Naive thymus-derived CD8-positive, alpha-beta T cell (primary cell): ENCODE data around the gene BHLHE40. TPM values are rescaled to one million over a fixed set of nuclear protein-coding genes. Genes with fewer than 3 reads are reported as not detected.
"Not testable (repeated sequence)": the region's sequence is repeated elsewhere in the genome, so short reads cannot be mapped to it uniquely, and the experiment has no call there.

Experiments used
- ATAC-seq, 2 donors: fragments of 150-1000 bp; cut with Tn5 transposase in 1 of 2; sonication (Bioruptor Pico), chemical (Tn5 transposase) in 1 of 2; 1 replicate in 1 of 2; 2 replicates in 1 of 2; pipeline ENCODE4 v1.10.0; 2021; ENCODE audit warnings: mild to moderate bottlenecking in 2 of 2, moderate library complexity in 2 of 2
- POLR2A ChIA-PET: fragments of 350-600 bp; sonication (Branson Sonifier 250); formaldehyde crosslinking; loops from one replicate; lab custom pipeline; 2021; ENCODE audit warnings: antibody characterized with exemption; lab: Charles Lee
- DNase-seq, 10 donors: peaks; one replicate each; pipeline versions ENCODE4 v3.0.0 to v3.0.0-alpha.2; 2020 to 2022
- H3K27ac Mint-ChIP-seq, 10 donors: one replicate each; pipeline ENCODE4 v1.8.0; 2020 to 2022; ENCODE audit warnings: mild to moderate bottlenecking in 10 of 10, mixed read lengths in 10 of 10, moderate library complexity in 4 of 10, inconsistent platforms in 1 of 10
- H3K27me3 Mint-ChIP-seq, 5 donors: one replicate each; pipeline ENCODE4 v1.8.0; 2021 to 2022; ENCODE audit warnings: mixed read lengths in 5 of 5
- H3K36me3 Mint-ChIP-seq, 3 donors: one replicate each; pipeline ENCODE4 v1.8.0; 2020 to 2022; ENCODE audit warnings: mixed read lengths in 3 of 3, mild to moderate bottlenecking in 2 of 3, inconsistent platforms in 1 of 3
- H3K4me1 Mint-ChIP-seq, 4 donors: one replicate each; pipeline ENCODE4 v1.8.0; 2021 to 2022; ENCODE audit warnings: mixed read lengths in 4 of 4
- H3K4me3 Mint-ChIP-seq, 10 donors: one replicate each; pipeline ENCODE4 v1.8.0; 2020 to 2022; ENCODE audit warnings: mild to moderate bottlenecking in 10 of 10, mixed read lengths in 10 of 10, moderate library complexity in 6 of 10, inconsistent platforms in 1 of 10
- H3K9me3 Mint-ChIP-seq, 9 donors: one replicate each; pipeline ENCODE4 v1.8.0; 2020 to 2022; ENCODE audit warnings: mixed read lengths in 9 of 9, mild to moderate bottlenecking in 3 of 9, inconsistent platforms in 1 of 9, moderate library complexity in 1 of 9
- polyA plus RNA-seq, 3 donors: library from polyadenylated mRNA; unstranded; fragments of 300-500 nt; fragmentation: Illumina TruSeq; gene quantifications; one replicate each; pipeline ENCODE4 v1.2.3, GENCODE V29; 2021
- total RNA-seq, 8 experiments: library from RNA in 2 of 8; stranded (reverse) in 2 of 8; gene quantifications; one replicate each; pipeline ENCODE4 v1.2.3 and lab custom pipeline; 2021 to 2026

BHLHE40 gene
- total and polyA plus RNA-seq, 5 experiments from 2014 or later: 1.1 to 10.0 (median 4.5) TPM

DNA sequence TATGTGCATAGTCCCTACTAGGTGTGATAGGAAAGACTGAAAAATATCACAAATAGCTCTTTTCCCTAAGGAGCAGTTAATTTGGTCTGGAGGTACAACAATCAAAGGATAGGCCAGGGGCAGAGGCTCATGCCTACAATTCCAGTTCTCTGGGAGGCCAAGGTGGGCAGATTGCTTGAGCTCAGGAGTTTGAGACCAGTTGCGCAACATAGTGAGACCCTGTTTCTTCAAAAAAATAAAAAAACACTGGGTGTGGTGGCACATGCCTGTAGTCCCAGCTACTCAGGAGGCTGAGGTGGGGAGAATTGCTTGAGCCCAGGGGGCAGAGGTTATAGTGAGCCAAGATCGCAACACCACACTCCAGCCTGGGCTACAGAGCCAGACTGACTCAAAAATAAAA, 30.2 kb upstream of the BHLHE40 start:
- Mint-ChIP-seq H3K4me1 (peaks cover 0 to 2% (median 0%) of the 10 kb centered on the region in 4 donors), H3K36me3 (no peaks in the 10 kb centered on the region), H3K9me3 (no peaks in the 10 kb centered on the region), H3K27me3 (no peaks in the 10 kb centered on the region), H3K27ac (no peak overlapping the region), H3K4me3 (no peak overlapping the region)
- POLR2A ChIA-PET: no interaction called here
- DNase-seq (no peak), ATAC-seq (no peak)

DNA sequence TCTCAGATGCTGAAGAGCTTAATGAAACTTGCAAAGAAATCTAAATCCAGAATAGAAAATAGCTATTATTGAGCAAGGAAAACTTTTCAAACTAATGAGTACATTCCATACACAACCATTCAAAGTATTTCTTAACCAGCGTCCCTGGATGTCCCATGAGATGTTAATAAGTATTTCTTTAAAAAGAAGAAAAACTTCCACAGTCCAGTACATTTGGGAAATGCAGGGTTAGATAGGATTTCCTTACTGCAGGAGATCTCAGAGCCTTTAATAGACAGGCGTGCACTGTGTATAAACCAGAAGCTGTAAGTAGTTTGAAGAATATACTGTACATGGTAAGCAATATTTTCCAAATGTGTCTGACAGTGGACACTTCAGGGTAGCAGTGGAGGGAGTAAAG, 29.6 kb upstream of the BHLHE40 start:
- Mint-ChIP-seq H3K27ac (no peak overlapping the region), H3K4me1 (peaks cover 0 to 2% (median 0%) of the 10 kb centered on the region in 4 donors), H3K27me3 (no peaks in the 10 kb centered on the region), H3K36me3 (no peaks in the 10 kb centered on the region), H3K9me3 (no peaks in the 10 kb centered on the region), H3K4me3 (no peak overlapping the region)
- DNase-seq (no peak), ATAC-seq (no peak)
- POLR2A ChIA-PET: no interaction called here

- H3K27me3 Mint-ChIP-seq: no peaks in the 10 kb centered on the region
- H3K9me3 Mint-ChIP-seq: no peaks in the 10 kb centered on the region
- POLR2A ChIA-PET: no interaction called here
- no peak for DNase-seq
- H3K4me3 Mint-ChIP-seq: no peak overlapping the region
- no peak overlapping the region for H3K27ac Mint-ChIP-seq
- no peaks in the 10 kb centered on the region for H3K36me3 Mint-ChIP-seq
- ATAC-seq: no peak
- H3K4me1 Mint-ChIP-seq: peaks cover 0 to 2% (median 0%) of the 10 kb centered on the region in 4 donors
Observed at GRCh38 chr3:4950351-4950784, 28.9 kb upstream of the BHLHE40 start.

- no peaks in the 10 kb centered on the region for H3K36me3 Mint-ChIP-seq
- no peak overlapping the region for H3K4me3 Mint-ChIP-seq
- H3K27me3 Mint-ChIP-seq: no peaks in the 10 kb centered on the region
- peaks cover 0 to 2% (median 0%) of the 10 kb centered on the region in 4 donors for H3K4me1 Mint-ChIP-seq
- H3K27ac Mint-ChIP-seq: no peak overlapping the region
- no peak for DNase-seq
- POLR2A ChIA-PET: interaction anchor here (0.7 kb wide), 1 partner anchor 10 kb away, joined by 3 read pairs; no protein-coding TSS in a partner anchor
- no peaks in the 10 kb centered on the region for H3K9me3 Mint-ChIP-seq
- no peak for ATAC-seq
Observed at GRCh38 chr3:4950948-4951347, 28.3 kb upstream of the BHLHE40 start.

DNA sequence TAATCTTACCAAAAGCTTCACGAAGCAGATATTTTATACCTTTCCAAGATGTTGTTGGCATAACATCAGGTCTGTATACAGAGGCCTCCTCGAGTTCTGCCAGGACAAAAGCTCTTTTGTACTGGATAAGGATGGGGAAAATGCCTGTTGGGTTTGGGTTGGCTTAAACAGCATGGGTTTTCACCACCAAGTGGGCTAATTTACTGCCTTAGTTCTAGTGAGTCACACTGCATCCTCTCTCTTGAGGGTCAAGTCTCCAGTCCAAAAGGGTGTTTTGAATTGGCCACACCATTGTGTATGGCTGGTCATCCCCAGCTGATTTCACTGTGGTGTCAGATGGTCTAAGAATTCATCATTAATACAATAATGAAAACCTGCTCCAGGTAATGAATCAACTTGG, 26.1 kb upstream of the BHLHE40 start:
- POLR2A ChIA-PET: no interaction called here
- ATAC-seq (no peak), DNase-seq (no peak)
- H3K27me3 Mint-ChIP-seq: no peaks in the 10 kb centered on the region
- no peak overlapping the region for H3K27ac Mint-ChIP-seq
- peaks cover 0 to 10% (median 0%) of the 10 kb centered on the region in 3 donors for H3K36me3 Mint-ChIP-seq
- H3K4me1 Mint-ChIP-seq: peaks cover 0 to 2% (median 0%) of the 10 kb centered on the region in 4 donors
- H3K4me3 Mint-ChIP-seq: no peak overlapping the region
- H3K9me3 Mint-ChIP-seq: peaks cover 0 to 7% (median 0%) of the 10 kb centered on the region in 9 donors

DNA sequence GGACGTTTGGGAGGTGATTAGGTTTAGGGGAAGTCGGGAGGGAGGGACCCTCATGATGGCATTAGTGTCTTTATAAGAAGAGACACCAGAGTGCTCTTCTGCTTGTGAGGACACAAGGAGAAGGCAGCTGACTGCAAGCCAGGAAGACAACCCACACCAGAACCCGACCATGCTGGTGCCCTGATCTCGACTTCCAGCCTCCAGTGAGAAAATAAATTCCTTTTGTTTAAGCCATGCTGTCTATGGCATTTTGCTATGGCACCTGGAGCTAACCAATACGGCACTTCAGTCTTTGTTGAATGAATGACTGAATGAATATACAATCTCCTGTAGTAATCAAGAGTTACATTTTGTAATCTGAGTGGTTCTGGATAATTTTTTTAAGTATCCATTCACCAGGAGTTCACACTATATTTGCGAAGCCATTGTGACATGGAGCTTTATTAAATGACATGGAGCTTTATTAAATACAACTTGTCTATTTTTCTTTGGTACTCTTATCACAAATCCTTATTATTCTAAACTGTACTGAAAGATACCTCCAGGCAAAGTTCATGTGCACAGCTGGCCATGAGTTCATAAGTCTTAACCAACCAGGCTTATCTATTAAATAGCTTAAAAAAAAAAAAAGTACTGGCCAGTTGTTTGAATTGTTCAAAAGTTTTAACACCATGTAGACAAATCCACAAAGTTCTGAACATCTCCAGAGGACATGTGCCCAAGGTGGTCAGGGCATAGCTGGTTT, 24.8 kb upstream of the BHLHE40 start:
- peaks cover 0 to 19% (median 5%) of the 10 kb centered on the region in 3 donors for H3K36me3 Mint-ChIP-seq
- ATAC-seq (no peak), DNase-seq (no peak)
- POLR2A ChIA-PET: no interaction called here
- peaks cover 0 to 14% (median 8%) of the 10 kb centered on the region in 9 donors for H3K9me3 Mint-ChIP-seq
- H3K27ac Mint-ChIP-seq: no peak overlapping the region
- no peak overlapping the region for H3K4me3 Mint-ChIP-seq
- peaks cover 0 to 2% (median 0%) of the 10 kb centered on the region in 4 donors for H3K4me1 Mint-ChIP-seq
- no peaks in the 10 kb centered on the region for H3K27me3 Mint-ChIP-seq

DNA sequence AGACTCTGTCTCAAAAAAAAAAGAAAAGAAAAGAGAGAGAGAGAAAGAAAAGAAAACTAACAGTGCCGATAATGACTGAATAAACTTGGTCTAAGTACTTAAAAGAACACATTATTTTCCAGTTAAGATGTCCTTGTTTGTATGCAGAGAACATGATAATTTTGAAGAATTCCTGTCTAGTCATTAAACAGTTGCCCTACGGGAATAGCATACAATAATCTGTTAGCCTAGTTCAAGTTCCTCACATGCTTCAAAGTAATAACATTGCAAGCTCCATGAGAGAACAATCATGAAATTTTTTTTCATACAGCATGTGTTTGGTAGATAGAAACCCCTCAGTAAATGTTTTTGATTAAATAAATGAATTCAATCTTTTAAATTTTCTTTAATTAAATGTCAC, 23.1 kb upstream of the BHLHE40 start:
- POLR2A ChIA-PET: no interaction called here
- Mint-ChIP-seq H3K27me3 (no peaks in the 10 kb centered on the region), H3K9me3 (peaks cover 0 to 14% (median 8%) of the 10 kb centered on the region in 9 donors), H3K4me1 (peaks cover 0 to 2% (median 0%) of the 10 kb centered on the region in 4 donors), H3K36me3 (peaks cover 0 to 19% (median 5%) of the 10 kb centered on the region in 3 donors), H3K27ac (peak overlapping the region in 1 of 10 donors; percentile 29), H3K4me3 (no peak overlapping the region)
- ATAC-seq (no peak), DNase-seq (no peak)

DNA sequence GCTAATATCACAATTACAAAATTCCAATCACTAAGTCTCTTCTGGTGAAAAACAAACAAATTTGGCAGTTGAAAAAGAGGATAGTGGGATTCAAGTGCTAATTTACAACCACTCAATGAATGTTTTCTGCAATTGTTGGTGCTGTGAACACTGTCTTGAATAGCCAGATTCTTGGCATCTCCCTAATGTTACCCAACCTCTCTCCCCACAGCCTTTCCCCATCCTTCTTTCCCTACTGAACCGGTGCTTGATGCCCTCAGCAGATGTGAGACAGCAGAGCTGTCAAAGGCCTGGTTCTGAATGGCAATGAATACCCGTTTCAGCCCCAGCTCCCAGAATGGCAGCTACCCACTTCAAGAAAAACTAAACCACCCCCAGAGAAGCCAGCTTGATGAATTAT, 22.5 kb upstream of the BHLHE40 start:
- no peaks in the 10 kb centered on the region for H3K27me3 Mint-ChIP-seq
- H3K4me3 Mint-ChIP-seq: no peak overlapping the region
- H3K4me1 Mint-ChIP-seq: no peaks in the 10 kb centered on the region
- no peak for DNase-seq
- peaks cover 0 to 19% (median 5%) of the 10 kb centered on the region in 3 donors for H3K36me3 Mint-ChIP-seq
- ATAC-seq: no peak
- POLR2A ChIA-PET: no interaction called here
- H3K27ac Mint-ChIP-seq: peak overlapping the region in 1 of 10 donors; percentile 2
- H3K9me3 Mint-ChIP-seq: peaks cover 0 to 14% (median 8%) of the 10 kb centered on the region in 9 donors

DNA sequence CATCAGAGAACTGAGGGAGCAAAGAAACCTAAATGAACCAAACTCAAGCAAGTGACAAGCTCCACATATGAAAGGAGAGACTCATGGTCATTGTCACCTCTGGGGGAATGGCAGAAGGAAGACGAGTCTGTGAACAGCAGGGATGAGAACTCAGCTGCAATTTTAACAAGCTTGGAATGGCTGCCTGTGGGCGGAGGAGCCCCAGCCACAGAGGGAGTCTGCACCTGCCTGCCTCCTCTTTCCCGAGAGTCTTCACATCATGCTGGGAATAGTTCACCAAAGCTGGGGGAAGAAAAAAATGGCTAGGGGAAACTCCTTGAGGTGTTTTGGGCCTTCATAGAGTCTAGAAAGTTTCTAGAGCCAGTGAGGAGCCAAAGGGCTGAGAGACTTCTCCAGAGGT, 21.3 kb upstream of the BHLHE40 start:
- H3K27me3 Mint-ChIP-seq: no peaks in the 10 kb centered on the region
- peaks cover 0 to 14% (median 8%) of the 10 kb centered on the region in 9 donors for H3K9me3 Mint-ChIP-seq
- no peak for ATAC-seq
- H3K36me3 Mint-ChIP-seq: peaks cover 0 to 19% (median 5%) of the 10 kb centered on the region in 3 donors
- no peak overlapping the region for H3K27ac Mint-ChIP-seq
- POLR2A ChIA-PET: no interaction called here
- H3K4me1 Mint-ChIP-seq: no peaks in the 10 kb centered on the region
- DNase-seq: no peak
- H3K4me3 Mint-ChIP-seq: no peak overlapping the region

DNA sequence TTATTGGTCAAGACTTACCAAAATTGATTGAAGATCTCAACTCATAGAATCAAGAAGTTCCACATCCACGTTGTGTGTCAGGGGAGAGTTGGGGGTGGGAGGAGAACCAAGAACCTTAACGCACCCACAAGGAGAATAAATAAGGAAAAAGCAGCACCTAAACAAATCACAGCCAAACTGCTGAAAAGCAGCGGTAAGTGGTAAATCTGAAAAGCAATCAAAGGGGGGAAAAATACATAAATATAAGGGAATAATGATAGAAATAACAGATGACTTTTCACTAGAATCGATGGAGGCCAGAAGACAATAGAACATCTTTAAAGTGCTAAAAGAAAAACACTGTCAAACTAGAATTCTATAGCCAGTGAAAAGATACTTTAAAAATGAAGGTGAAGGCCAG, 20.1 kb upstream of the BHLHE40 start:
- H3K4me1 Mint-ChIP-seq: no peaks in the 10 kb centered on the region
- H3K27me3 Mint-ChIP-seq: no peaks in the 10 kb centered on the region
- H3K36me3 Mint-ChIP-seq: peaks cover 0 to 24% (median 5%) of the 10 kb centered on the region in 3 donors
- peak overlapping the region in 1 of 10 donors; percentile 47 for H3K27ac Mint-ChIP-seq
- H3K4me3 Mint-ChIP-seq: no peak overlapping the region
- ATAC-seq (no peak), DNase-seq (no peak)
- H3K9me3 Mint-ChIP-seq: peaks cover 0 to 14% (median 9%) of the 10 kb centered on the region in 9 donors
- POLR2A ChIA-PET: no interaction called here

- peaks cover 8 to 18% (median 15%) of the 10 kb centered on the region in 4 donors for H3K4me1 Mint-ChIP-seq
- H3K36me3 Mint-ChIP-seq: peaks cover 0 to 26% (median 15%) of the 10 kb centered on the region in 3 donors
- POLR2A ChIA-PET: interaction anchor here (0.7 kb wide), 1 partner anchor 521 kb away, joined by 6 read pairs; no protein-coding TSS in a partner anchor
- H3K27ac Mint-ChIP-seq, ATAC-seq, H3K4me3 Mint-ChIP-seq, H3K27me3 Mint-ChIP-seq, DNase-seq: not testable (repeated sequence)
- H3K9me3 Mint-ChIP-seq: peaks cover 4 to 33% (median 15%) of the 10 kb centered on the region in 9 donors
Observed at GRCh38 chr3:4961865-4962264, 17.4 kb upstream of the BHLHE40 start.

- Mint-ChIP-seq H3K4me3 (no peak overlapping the region), H3K9me3 (peaks cover 11 to 46% (median 32%) of the 10 kb centered on the region in 9 donors), H3K4me1 (peaks cover 12 to 22% (median 18%) of the 10 kb centered on the region in 4 donors), H3K27ac (peak overlapping the region in 2 of 10 donors; percentile 60 to 63), H3K36me3 (peaks cover 0 to 30% (median 24%) of the 10 kb centered on the region in 3 donors), H3K27me3 (no peaks in the 10 kb centered on the region)
- ATAC-seq (no peak), DNase-seq (no peak)
- POLR2A ChIA-PET: no interaction called here
Observed at GRCh38 chr3:4963669-4964570, 15.3 kb upstream of the BHLHE40 start.
